ENCODE data around the gene CRKL. TPM values are rescaled to one million over a fixed set of nuclear protein-coding genes. Genes with fewer than 3 reads are reported as not detected.

CRKL gene
- total RNA-seq, 1 experiment from 2014 or later, result 35.4 TPM

- Histone ChIP-seq H3K36me3 (ENCODE audit: low read depth, low read length) (no peaks in the 10 kb centered on the region; the same call in 1 of the 2 replicates), H3K27ac (ENCODE audit: low read length) (no peak overlapping the region), H4K20me1 (ENCODE audit: low read length) (no peaks in the 10 kb centered on the region), H3F3A (ENCODE audit: low read length, unreplicated experiment) (no peaks in the 10 kb centered on the region), H3K9ac (ENCODE audit: low read length) (no peak overlapping the region), H3K79me2 (ENCODE audit: low read length) (peaks cover 3% of the 10 kb centered on the region; the same call in 1 of the 2 replicates), H3K4me3 (ENCODE audit: low read length) (no peak overlapping the region), H3K9me2 (replicated peaks; ENCODE audit: low read length) (no peaks in the 10 kb centered on the region), H3K27me3 (ENCODE audit: low read length) (no peaks in the 10 kb centered on the region), H3K4me2 (ENCODE audit: low read length) (no peak overlapping the region), H2AFZ (ENCODE audit: low read length) (no peak overlapping the region), H3K9me3 (ENCODE audit: low read length) (no peaks in the 10 kb centered on the region), H3K4me1 (ENCODE audit: insufficient read depth, low read length) (peaks cover 4% of the 10 kb centered on the region)
- DNase-seq, result no peak
- intact Hi-C loops (cut with micrococcal nuclease), result no loop called here
- POLR2A ChIA-PET (ENCODE audit: unreplicated experiment), result no interaction called here
- CTCF ChIA-PET, result no interaction called here
- TF ChIP-seq EZH2 (IDR thresholded peaks at IDR 0.05; ENCODE audit: low read length, unreplicated experiment) (no peak), CTCF (conservative IDR thresholded peaks at IDR 0.05; ENCODE audit: low read depth, low read length) (no peak), EZH2phosphoT487 (IDR thresholded peaks at IDR 0.05; ENCODE audit: borderline replicate concordance, low read length) (no peak)
- ATAC-seq, result no peak
- no TSS peak for BruUV-seq (replicated peaks)
These were observed 48.0 kb upstream of the CRKL start for GRCh38 chr22:20869234-20869633.

- ATAC-seq (no peak), DNase-seq (no peak)
- H3K9me2 ChIP-seq (replicated peaks; ENCODE audit: low read length), result no peaks in the 10 kb centered on the region
- H3K9me3 ChIP-seq (ENCODE audit: low read length), result no peaks in the 10 kb centered on the region
- H4K20me1 ChIP-seq (ENCODE audit: low read length), result no peaks in the 10 kb centered on the region
- H2AFZ ChIP-seq (ENCODE audit: low read length), result no peak overlapping the region
- H3K9ac ChIP-seq (ENCODE audit: low read length), result no peak overlapping the region
- BruUV-seq (replicated peaks), result no TSS peak
- H3K4me2 ChIP-seq (ENCODE audit: low read length), result no peak overlapping the region
- H3K4me1 ChIP-seq (ENCODE audit: insufficient read depth, low read length), result no peaks in the 10 kb centered on the region
- ChIA-PET POLR2A (ENCODE audit: unreplicated experiment) (no interaction called here), CTCF (no interaction called here)
- no peaks in the 10 kb centered on the region; the same call in 1 of the 2 replicates for H3K36me3 ChIP-seq (ENCODE audit: low read depth, low read length)
- intact Hi-C loops (cut with micrococcal nuclease), result no loop called here
- H3F3A ChIP-seq (ENCODE audit: low read length, unreplicated experiment), result no peaks in the 10 kb centered on the region
- H3K79me2 ChIP-seq (ENCODE audit: low read length), result no peaks in the 10 kb centered on the region
- TF ChIP-seq EZH2phosphoT487 (IDR thresholded peaks at IDR 0.05; ENCODE audit: borderline replicate concordance, low read length) (no peak), EZH2 (IDR thresholded peaks at IDR 0.05; ENCODE audit: low read length, unreplicated experiment) (no peak), CTCF (conservative IDR thresholded peaks at IDR 0.05; ENCODE audit: low read depth, low read length) (no peak)
- H3K27ac ChIP-seq (ENCODE audit: low read length), result no peak overlapping the region
- H3K4me3 ChIP-seq (ENCODE audit: low read length), result no peak overlapping the region
- H3K27me3 ChIP-seq (ENCODE audit: low read length), result no peaks in the 10 kb centered on the region
These were observed 44.0 kb upstream of the CRKL start for GRCh38 chr22:20873214-20873613.

- no TSS peak for BruUV-seq (replicated peaks)
- ChIA-PET POLR2A (ENCODE audit: unreplicated experiment) (no interaction called here), CTCF (no interaction called here)
- Histone ChIP-seq H3K36me3 (ENCODE audit: low read depth, low read length) (no peaks in the 10 kb centered on the region; the same call in 1 of the 2 replicates), H3K4me3 (ENCODE audit: low read length) (no peak overlapping the region), H2AFZ (ENCODE audit: low read length) (no peak overlapping the region), H3K9me3 (ENCODE audit: low read length) (no peaks in the 10 kb centered on the region), H3K9me2 (replicated peaks; ENCODE audit: low read length) (no peaks in the 10 kb centered on the region), H3K4me2 (ENCODE audit: low read length) (no peak overlapping the region), H4K20me1 (ENCODE audit: low read length) (no peaks in the 10 kb centered on the region), H3K27me3 (ENCODE audit: low read length) (no peaks in the 10 kb centered on the region), H3K9ac (ENCODE audit: low read length) (no peak overlapping the region), H3F3A (ENCODE audit: low read length, unreplicated experiment) (no peaks in the 10 kb centered on the region), H3K4me1 (ENCODE audit: insufficient read depth, low read length) (no peaks in the 10 kb centered on the region), H3K79me2 (ENCODE audit: low read length) (no peaks in the 10 kb centered on the region), H3K27ac (ENCODE audit: low read length) (no peak overlapping the region)
- DNase-seq, result no peak
- TF ChIP-seq EZH2phosphoT487 (IDR thresholded peaks at IDR 0.05; ENCODE audit: borderline replicate concordance, low read length) (no peak), EZH2 (IDR thresholded peaks at IDR 0.05; ENCODE audit: low read length, unreplicated experiment) (no peak), CTCF (conservative IDR thresholded peaks at IDR 0.05; ENCODE audit: low read depth, low read length) (no peak)
- ATAC-seq, result no peak
- intact Hi-C loops (cut with micrococcal nuclease), result no loop called here
These were observed 41.9 kb upstream of the CRKL start for GRCh38 chr22:20875296-20875695.
